NCI-H1092 (cell line): ENCODE data around the gene KBTBD12.

Experiments
- DNase-seq: peaks from one replicate; lab custom pipeline; 2025; lab: John Stamatoyannopoulos, UW

The KBTBD12 gene

DNA sequence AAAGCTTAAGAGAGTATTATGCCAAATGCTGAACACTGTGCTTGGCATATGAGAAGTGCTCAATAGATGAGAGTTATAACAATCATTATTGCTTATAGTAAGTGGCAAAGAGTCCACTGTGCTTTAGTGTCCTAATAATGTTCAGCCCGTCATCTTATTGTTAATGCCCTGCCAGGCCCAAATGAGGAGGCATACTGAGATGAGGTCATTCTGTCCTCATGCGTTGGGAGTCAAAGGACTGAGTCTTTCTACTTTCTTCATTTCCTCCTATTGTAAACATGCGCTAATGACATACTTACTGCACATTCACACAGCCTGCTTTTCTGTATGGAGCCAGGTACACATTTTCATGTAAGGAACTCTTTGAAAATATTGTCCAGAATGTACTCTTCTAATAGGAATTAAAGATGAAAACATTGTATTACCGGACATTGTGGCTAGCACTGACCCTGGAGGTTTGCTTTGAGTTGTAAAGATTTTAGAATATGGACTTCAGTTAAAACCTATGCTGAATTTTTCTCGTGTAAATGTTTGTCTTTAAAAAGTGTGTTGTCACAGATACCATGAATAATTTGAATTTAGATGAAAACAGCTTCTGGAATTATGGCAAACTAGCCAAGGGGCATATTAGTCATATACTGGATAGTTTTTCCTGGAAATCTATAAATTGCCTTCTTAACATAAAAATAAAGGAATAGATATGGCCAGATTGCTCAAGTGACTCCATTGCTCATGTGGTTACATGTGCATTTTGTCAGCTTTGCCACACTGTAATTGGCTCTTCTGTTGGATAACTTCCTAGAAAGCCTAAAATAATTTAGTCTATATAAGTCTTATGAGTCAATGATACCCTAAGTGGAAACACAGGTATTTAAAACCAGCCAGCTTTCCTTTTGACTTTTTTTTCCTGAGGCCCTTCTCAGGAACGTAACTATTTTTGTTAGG is 38.3 kb downstream of the KBTBD12 start:
- DNase-seq = no peak

DNA sequence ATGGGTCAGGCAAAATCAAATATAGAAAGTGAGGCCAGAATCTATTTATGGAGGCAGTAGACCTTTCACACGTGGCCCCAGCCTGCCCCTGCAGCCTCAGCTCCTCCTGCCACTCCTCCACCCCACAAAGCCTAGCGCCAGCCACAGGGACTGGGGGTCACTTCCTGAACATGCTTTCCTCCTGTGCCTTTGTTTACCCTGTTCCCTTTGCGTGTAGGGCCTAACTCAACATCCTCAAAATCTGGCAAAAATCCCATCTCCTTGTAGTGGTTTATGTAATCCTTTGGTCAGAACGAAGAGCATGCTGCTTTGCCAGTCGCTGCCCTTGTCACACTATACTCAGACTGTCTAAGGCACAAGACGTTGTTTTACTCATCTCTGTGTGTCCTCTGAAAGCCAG is 39.6 kb downstream of the KBTBD12 start:
- DNase-seq = peak; percentile 9

DNA sequence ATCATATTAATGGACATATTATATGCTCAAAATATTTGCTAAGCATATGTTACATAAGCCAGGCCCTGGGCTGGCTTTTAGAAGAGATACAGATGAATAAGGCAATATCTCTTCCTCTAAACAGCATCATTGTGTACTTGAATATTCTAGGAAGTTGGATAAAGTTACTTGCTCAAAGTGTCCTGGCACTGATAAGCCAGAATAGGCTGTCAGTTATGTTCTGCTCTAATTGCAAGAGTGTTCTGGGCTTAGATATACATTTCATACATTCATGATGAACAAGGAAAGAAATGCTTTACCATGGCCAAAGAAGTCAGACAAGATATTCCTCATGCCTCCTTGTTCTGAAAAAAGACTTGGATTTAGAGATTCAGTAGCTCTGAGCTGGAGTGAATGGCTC is 40.7 kb downstream of the KBTBD12 start:
- no peak for DNase-seq

DNA sequence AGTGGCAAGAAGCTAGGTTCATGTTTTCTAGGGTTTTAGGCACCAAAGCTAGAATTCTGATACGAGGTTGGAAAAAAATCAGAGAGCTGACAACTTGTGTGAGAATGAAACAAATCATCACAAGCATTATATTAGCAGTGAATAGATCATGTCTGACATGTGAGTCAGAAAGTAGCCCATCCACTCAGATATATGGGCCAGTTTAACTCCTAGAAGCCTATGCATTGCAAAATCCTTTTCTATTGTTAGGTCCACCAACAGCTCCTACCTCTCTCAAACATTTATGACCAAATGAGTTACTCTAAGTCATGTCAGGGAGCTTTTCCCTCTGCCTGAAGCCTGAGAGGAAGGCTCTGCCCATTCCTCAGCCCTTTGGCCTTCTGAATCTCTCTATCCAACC is 44.0 kb downstream of the KBTBD12 start:
- no peak for DNase-seq

DNA sequence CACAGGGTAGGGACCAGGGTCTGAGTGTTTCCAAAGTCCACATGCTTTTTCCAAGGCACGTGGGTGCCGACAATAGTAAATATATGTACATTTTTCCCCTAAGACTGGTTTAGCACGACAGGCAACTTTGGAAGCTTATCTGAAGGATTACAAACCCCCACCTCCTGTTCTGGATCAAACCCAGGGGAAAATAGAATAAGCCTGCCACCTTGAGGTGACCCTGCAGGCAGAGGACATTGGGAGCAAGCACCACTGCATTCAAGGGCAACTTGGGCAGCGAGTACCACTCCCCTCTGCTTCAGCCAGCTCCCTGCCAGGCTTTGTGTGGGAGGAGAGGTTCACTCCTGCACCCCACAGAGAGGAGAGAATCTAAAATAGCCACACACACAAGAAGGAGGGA is 44.8 kb downstream of the KBTBD12 start:
- DNase-seq = peak; percentile 9

DNA sequence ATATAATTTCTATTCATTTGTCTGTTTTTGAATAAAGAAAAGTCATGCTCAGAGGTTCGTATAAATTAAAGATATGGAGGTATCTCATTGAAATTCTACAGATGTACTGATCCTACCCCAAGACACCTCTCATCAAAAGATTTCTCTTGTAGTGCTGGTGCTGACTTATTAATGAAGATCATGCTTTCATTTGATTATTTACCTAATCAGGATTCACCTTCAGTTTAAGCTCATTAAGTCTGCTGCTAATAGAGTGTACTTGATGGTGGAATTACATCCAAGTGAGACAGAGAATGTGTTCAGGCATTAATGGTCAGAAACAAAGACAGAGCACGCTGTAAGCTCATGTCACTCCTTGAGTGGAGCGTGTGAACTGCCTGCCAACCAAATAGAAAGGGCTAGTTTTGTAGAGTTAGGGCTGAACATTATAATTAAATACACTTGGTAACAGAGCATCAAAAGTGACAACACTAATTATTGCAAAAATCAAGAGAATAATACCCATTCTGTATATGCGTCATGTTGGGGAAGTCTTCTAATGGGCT is 45.5 kb downstream of the KBTBD12 start:
- no peak for DNase-seq

DNA sequence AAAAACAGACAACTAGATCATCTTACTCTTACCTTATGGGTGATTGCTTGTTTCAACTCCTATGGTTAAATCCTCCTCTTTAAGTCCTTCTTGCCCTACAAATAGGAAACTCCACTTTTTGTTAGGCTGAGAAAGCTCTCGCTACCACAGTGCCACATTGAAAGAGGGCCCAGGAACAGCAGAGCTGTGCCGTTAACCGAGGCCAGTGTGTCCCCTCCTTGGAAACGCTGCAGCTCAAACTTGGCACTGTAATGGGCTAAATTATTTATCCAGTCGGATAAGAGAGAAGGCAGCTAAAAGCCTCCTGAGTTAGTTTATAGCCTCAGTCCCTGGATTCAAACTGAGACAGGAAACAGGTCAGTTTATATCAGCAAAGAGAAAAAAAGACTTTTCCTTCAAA is 46.1 kb downstream of the KBTBD12 start:
- DNase-seq = no peak

DNA sequence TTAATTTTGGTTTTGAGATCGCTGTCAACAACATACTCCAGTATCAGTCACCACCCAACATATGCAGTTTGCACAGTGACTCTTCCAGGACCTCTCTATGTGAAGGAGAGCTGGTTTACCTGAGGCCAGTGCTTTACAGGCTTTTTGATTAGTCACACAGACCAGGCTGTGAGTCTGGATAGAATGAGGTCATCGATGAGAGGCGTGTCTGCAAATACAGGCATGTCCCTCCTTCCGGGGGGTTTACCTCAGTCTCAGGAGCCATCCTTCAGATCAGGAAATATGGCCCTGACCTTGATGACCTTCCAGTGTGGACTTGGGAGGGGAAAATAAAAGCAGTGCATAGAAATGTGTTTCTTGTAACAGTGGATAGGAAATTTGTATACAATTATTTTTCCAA is 46.9 kb downstream of the KBTBD12 start:
- DNase-seq = no peak

DNA sequence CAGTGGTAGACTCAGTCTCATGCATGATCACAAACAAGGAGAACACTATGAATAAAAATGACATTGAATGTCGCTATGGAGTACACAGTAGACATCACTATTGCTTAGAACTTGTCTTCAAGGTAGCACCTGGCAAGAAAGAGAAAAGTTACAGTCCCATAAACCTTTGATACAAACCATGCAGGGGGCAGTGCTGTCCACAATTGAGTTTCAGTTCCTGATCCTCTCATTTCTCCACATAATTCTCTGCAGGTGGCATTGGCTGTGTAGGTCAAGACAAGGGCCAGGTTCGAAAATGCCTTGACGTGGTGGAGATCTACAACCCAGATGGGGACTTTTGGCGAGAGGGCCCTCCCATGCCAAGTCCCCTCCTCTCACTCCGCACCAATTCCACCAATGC is 47.9 kb downstream of the KBTBD12 start:
- DNase-seq = no peak

DNA sequence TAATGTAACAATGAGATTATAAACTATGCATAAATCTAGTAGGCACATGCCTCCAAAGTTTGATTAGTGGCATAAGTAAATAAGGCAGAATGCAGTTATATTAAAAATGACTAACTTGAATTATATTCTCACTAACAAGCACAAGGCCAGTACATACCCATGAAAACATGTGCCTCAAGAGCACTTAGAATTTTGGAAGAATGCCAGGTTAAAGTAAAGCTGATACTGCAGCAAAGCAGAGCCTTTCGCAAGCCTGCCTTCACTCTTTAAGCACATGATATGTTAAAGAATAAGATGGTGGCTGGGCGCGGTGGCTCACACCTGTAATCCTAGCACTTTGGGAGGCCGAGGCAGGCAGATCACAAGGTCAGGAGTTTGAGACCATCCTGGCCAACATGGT is 49.0 kb downstream of the KBTBD12 start:
- peak; percentile 72 for DNase-seq

DNA sequence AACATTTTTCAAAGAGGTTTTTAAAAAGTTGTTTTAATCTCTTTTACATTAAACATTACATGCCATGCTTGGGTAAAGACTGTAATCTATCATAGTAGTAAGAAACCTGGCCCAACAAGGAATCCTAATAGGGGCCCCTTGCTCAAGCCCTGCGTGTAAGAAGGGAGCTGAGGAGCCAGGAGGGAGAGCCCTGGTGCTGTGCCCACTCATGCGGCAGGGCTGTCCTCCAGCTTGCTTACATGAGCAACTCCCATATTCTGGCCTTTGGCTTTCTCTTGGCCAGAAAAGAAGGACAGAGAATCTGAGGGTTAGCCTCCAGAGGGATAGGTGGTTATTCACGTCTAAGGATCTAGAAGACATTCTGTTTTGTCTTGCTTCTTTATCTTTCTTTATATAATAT is 49.8 kb downstream of the KBTBD12 start:
- no peak for DNase-seq

DNA sequence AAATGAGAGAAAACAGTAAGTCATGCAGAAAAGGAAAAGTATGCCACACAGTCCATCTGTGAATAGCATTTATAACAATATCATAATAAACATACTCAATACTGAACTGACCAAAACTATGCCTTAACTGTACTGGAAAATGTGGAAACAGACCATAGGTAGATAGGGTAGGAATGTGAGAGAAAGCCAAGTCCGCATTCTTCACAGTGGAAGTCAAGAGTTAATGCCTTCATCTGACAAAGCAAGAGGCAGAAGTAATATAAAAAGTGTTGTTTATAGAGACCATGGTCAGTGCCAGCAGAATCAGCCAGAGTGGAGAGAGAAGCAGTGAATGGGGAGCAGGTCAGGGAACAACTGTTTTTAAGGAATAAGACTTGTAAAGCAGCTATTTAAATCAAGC is 52.3 kb downstream of the KBTBD12 start:
- DNase-seq = no peak

DNA sequence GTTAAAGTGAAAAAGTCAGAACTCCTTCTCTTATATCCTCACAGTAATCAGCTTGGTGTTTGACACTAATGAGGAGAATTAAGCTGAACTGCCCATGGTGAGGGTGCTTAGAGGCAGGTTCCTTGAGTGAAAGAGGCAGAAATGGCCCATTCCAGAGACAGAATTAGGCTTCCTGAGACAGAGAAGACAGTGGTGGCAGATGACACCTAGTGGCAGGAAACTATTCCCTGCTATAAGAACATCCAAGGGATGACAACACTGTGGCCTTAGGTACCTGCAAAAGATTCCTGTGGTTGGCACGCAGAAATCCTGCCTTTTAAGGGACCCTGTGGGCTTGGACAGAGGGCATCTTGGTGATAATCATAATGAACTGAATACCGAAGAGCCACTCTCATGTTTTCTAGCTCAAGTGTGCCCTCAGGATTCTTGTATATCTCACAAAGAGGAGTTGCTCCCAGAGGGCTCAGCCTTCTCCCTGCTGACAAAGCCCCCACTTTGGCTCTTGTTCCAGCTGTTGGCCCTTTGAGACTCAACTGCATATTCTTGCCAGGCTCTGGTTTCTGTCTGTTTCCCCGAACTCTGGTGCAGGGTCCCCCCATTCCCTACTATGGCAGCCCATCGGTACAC is 56.0 kb downstream of the KBTBD12 start:
- DNase-seq = peak; percentile 11

DNA sequence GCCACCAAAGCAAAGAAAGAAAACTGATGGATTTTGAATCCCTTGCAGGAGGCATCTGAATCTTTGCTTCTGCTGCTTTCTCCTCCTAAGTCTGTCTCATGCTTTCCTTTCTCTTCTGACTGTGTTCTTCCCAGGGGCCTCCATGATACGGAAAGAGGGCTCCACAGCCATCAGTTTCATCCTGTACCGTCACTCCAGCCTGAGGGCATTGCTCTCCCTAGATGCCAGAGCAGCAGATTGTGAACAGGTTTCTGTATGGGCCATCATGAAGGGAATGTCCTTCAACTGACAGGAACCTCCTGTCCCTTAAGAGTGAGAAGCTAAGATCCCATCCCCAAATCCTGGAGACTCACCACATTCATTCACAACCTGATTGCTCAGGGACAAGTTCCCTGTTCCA is 59.2 kb downstream of the KBTBD12 start:
- DNase-seq = no peak

DNA sequence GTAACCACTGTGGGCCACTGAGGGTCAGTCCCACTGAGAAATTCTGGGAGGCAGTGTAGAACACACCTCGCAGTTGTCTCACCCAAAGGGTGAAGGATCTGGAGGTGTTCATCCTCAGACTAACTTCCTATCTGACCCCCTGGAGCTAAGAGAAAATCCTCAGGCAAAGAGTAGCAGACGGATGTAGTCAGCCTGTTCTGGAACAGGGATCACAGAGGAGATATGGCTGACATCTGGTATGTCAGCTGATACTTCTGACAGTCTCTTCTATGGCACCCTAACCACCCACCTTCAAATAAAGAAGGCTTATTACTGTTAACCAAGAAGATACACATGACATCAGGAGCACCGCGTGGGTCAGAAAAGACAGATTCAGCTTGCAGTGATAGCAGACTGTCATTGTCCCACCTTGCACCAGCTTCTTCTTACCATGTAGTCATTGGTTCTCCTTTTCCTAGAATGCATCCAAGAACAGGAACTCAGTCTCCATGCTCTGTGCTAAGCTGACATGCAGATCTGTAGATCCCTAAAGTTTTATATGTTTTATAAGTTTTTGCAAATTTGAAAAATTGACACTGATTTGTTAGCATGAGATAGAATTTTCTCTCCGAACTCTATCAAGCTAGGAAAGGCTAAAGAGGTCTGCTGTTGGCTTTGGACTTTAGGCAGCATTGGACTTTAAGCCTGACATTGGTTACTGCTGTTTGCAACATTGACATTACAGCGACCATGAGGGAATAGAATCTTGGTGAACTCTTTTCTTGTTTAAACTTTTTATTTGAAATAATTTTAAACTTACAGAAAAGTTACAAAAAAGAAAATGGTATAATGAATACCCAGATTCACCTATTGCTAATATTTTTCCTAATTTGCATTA is 60.4 kb downstream of the KBTBD12 start:
- no peak for DNase-seq

DNA sequence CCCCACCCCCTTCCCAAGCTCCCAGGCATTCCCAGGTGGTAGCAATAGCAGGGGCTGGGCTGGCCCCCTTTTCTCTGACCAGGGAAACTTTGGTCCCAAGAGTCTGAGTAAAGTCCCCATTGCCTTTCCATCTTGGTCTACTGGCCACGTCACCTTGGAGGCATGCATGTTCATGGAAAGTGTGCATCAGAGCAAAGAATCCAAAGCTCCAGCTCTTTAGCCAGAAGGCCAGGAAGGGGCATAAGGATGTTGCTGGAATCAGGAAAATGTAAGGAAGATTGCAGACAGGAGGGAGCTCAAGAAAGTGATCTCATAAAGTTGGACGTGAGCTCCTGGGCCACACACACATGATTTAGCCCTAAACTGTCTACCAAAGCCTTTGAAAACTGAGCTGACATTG is 63.6 kb downstream of the KBTBD12 start:
- DNase-seq = no peak

DNA sequence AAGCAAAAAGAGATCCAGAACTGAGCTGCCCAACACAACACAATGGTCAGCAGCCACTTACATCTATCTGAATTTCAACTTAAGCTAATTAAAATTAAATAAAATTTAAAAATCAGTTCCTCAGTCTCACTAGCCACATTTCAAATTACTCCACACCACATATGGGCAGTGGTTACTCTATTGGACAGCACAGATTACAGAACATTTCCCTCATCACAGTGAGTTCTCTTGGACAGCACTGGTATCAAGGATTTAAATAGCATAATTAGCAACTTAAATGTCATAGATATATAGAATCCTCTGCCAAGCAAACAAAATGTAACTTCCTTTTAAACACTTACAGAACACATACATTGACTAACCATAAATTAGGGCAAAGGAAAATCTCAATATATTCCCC is 64.4 kb downstream of the KBTBD12 start:
- no peak for DNase-seq

DNA sequence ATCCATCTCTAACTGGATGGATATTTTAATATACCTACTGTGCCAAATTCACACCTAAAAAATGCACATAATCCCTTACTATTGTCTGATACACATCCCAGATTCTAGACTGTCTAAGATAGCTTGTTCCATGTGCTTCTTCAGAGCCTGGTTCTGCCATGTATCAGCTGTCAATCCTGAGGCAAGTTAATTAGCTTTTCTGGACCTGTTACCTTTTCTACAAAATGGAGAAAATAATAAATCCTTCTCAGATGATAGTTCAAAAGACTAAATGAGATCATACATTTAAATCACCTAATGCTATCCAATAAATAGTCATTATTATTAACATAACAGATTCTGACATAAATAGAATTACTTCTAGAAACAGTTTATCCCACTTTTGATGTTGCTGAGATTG is 66.1 kb downstream of the KBTBD12 start:
- DNase-seq = no peak

DNA sequence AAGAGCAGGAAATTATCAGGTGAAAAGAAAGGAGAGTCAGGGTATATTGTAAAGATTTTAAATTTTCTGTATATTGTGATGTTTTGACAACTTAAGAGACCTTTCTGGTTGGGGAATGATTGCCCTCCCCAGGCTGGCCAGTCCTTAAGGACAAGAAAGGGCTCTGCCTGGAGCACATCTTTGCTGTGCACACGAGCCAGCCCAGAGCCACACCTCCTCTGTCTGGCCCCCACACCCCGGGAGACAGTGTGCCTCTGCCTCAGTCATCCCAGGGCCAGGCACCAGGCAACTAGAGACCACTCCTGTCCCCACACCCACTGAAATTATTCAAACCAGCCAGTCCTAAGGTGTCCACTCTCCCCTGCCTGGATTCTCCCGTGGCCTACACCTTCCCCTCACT is 67.1 kb downstream of the KBTBD12 start:
- no peak for DNase-seq

DNA sequence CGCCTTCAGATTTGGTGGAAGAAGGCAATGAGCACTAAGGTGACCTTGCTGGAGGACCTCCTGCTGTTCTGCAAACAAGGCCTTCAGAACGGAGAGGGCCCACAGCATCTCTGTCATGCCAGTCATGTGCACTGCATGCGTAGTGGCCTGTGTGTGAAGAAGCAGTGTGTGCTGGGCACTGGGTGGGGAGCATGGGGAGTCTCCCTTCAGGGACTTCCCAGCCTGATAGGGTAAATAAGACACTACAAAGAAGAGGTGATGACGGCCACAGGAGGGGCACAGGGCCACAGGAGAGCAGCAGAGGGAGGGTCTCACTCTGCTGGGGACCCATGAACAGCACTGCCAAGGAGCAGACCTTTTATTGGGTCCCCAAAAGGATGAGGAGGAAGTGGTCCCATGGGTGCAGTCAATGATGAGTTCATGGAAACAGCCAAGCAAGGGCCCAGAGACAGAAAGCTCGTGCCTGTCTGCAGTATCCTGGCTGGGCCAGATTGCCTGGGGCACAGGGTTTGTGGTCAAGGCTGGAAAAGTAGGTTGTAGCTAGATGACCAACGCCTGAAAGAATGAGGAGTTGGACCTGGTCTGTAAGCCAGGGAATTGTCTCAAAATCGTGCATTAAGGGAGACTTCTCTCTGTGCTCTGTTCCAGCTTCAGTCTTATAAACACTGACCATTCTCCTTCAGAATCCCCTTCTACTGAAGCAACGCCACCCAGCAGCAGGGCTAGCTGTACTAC is 69.4 kb downstream of the KBTBD12 start:
- no peak for DNase-seq

DNA sequence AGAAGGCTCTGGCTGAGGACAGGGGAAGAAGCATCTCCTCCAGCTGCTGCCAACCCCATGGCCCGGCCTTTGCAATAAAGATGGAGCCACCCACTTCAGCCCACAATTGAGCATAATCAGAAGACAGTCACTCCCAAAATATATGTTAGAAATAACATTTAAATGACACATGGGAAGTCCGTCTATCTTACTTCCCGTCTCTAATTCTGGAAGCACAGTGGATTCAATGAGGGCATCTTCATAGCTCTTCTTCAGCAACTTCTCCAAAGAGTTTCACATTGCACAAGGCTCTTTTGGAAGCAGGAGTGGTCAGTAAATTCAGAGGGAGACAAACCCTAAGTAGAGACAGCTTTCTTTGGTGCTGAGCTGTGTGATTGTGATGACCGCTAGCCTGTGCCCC is 70.2 kb downstream of the KBTBD12 start:
- no peak for DNase-seq
